Subcutaneous adipose tissue (tissue), 4 donors: ENCODE measurements around the gene SOX15. TPM values are rescaled to one million over a fixed set of nuclear protein-coding genes. Genes with fewer than 3 reads are reported as not detected.

Experiments used
- small RNA-seq: library from RNA; depleted of rRNA; stranded (forward); fragments of <200 nt; gene quantifications from one replicate; pipeline ENCODE3, GENCODE V24; 2016
- total RNA-seq, 4 donors: library from RNA; depleted of rRNA; stranded (reverse); fragments of >200 nt; gene quantifications; one replicate each; pipeline ENCODE4 v1.1.0, GENCODE V29; 2016
- TF ChIP-seq, protein P1 (sequence below): fragments of 450-650 bp; IDR thresholded peaks from one replicate; pipeline ENCODE4 v1.5.1; 2016; ENCODE audit warnings: low read depth, mild to moderate bottlenecking, control low read depth, antibody characterized with exemption, moderate library complexity

The SOX15 gene
- total RNA-seq, 4 donors from 2014 or later: 1.0 TPM; not detected in 3

- TF ChIP-seq, protein P1, sequence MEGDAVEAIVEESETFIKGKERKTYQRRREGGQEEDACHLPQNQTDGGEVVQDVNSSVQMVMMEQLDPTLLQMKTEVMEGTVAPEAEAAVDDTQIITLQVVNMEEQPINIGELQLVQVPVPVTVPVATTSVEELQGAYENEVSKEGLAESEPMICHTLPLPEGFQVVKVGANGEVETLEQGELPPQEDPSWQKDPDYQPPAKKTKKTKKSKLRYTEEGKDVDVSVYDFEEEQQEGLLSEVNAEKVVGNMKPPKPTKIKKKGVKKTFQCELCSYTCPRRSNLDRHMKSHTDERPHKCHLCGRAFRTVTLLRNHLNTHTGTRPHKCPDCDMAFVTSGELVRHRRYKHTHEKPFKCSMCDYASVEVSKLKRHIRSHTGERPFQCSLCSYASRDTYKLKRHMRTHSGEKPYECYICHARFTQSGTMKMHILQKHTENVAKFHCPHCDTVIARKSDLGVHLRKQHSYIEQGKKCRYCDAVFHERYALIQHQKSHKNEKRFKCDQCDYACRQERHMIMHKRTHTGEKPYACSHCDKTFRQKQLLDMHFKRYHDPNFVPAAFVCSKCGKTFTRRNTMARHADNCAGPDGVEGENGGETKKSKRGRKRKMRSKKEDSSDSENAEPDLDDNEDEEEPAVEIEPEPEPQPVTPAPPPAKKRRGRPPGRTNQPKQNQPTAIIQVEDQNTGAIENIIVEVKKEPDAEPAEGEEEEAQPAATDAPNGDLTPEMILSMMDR: no peak
These were observed 40.4 kb downstream of the SOX15 start for GRCh38 chr17:7549401-7550055.

GRCh38 chr17:7548585-7549400, 41.1 kb downstream of the SOX15 start, which contains the start of gene TNFSF12:
Gene TNFSF12 (plus strand): TSS chr17:7549058. CDS start chr17:7549154, 96 bp downstream.
- TF ChIP-seq, protein P1: no peak

- TF ChIP-seq, protein P1: no peak
These were observed 45.0 kb downstream of the SOX15 start for GRCh38 chr17:7544911-7545310.

DNA sequence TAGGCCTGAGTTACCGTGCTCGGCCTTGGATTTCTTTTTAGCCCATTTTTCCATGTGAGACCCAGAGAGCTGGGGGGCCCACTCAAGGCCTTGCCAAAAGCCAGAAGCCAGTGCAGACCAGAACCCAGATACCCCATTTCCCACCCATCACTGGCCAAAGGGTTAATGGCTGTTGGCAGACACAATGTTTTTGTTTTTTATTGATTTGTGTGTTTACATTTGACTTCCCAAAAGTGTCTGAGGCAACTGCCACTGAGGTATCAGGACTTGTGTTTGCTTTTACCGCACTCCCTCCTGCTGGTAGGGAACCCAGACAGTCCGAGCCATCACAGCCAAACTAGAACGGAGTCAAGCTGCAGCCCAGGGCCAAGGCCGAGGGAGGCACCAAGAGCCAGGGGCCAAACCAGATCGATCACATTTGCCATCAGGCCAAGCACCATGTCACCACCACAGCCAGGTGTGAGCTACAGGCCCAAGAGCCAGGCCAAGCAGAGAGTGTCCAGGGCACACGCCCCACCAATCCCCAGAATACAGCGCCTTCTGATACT, 48.7 kb downstream of the SOX15 start:
- TF ChIP-seq, protein P1: no peak

- TF ChIP-seq, protein P1: no peak
These were observed 50.9 kb downstream of the SOX15 start for GRCh38 chr17:7538891-7539545.

Small RNA genes within 50 kb of the gene (small RNA-seq; reads per million reads assigned to genes)
- gene CD68 (not detected), gene SNORA48 (not detected), gene SNORD10 (not detected)

Other genes starting within 250 kb of the SOX15 start
- 10 to 100 TPM in 1 of 4 donors, 1 to 10 TPM in 3; 4.9 to 13.8 (median 7.2) TPM for gene KCTD11, start 237.9 kb downstream of the SOX15 start, total RNA-seq
- not detected for gene TMEM95, start 234.9 kb downstream of the SOX15 start, total RNA-seq
- 1 to 10 TPM in 3 of 4 donors, under 1 TPM in 1; 0.51 to 1.9 (median 1.1) TPM for gene TNK1, start 209.0 kb downstream of the SOX15 start, total RNA-seq
- 10 to 100 TPM in 3 of 4 donors, 1 to 10 TPM in 1; 9.1 to 21.3 (median 16.2) TPM for gene PLSCR3, start 195.6 kb downstream of the SOX15 start, total RNA-seq
- gene TMEM256, start 186.0 kb downstream of the SOX15 start, total RNA-seq: 100 to 1,000 TPM in 2 of 4 donors, 10 to 100 TPM in 2; 76.7 to 134 (median 109) TPM
- gene NLGN2, start 182.2 kb downstream of the SOX15 start, total RNA-seq: 1 to 10 TPM; 3.1 to 6.8 (median 4.2) TPM
- gene SPEM1, start 169.8 kb downstream of the SOX15 start, total RNA-seq: not detected
- gene SPEM2, start 164.5 kb downstream of the SOX15 start, total RNA-seq: not detected
- gene SPEM3, start 161.2 kb downstream of the SOX15 start, total RNA-seq: not detected
- gene TMEM102, start 154.7 kb downstream of the SOX15 start, total RNA-seq: 1 to 10 TPM; 2.9 to 7.8 (median 5.9) TPM
- gene FGF11, start 150.6 kb downstream of the SOX15 start, total RNA-seq: 1 to 10 TPM in 2 of 4 donors, under 1 TPM in 1, not detected in 1; 0.88 to 1.3 (median 1.2) TPM
- gene CHRNB1, start 145.0 kb downstream of the SOX15 start, total RNA-seq: 10 to 100 TPM in 1 of 4 donors, 1 to 10 TPM in 3; 2.4 to 10.4 (median 9.8) TPM
- gene ZBTB4, start 110.5 kb downstream of the SOX15 start, total RNA-seq: 10 to 100 TPM; 34.2 to 58.0 (median 39.3) TPM
- not detected for gene SLC35G6, start 108.6 kb downstream of the SOX15 start, total RNA-seq
- gene POLR2A, start 105.7 kb downstream of the SOX15 start, total RNA-seq: 100 to 1,000 TPM in 1 of 4 donors, 10 to 100 TPM in 3; 31.1 to 123 (median 58.5) TPM
- gene TNFSF12, start 41.0 kb downstream of the SOX15 start, total RNA-seq: 10 to 100 TPM; 21.2 to 61.9 (median 58.7) TPM
- 10 to 100 TPM; 22.8 to 69.5 (median 53.1) TPM for gene TNFSF13, start 31.3 kb downstream of the SOX15 start, total RNA-seq
- gene SENP3, start 28.2 kb downstream of the SOX15 start, total RNA-seq: 10 to 100 TPM; 41.6 to 64.7 (median 56.8) TPM
- 100 to 1,000 TPM in 3 of 4 donors, 10 to 100 TPM in 1; 56.9 to 609 (median 149) TPM for gene CD68, start 10.5 kb downstream of the SOX15 start, total RNA-seq
- gene MPDU1, start 6.2 kb downstream of the SOX15 start, total RNA-seq: 10 to 100 TPM; 53.9 to 94.2 (median 77.7) TPM
- 10 to 100 TPM; 12.2 to 35.0 (median 25.1) TPM for gene FXR2, start 24.8 kb upstream of the SOX15 start, total RNA-seq
- gene SAT2, start 37.7 kb upstream of the SOX15 start, total RNA-seq: 100 to 1,000 TPM in 1 of 4 donors, 10 to 100 TPM in 3; 69.6 to 126 (median 85.0) TPM
- 1 to 10 TPM in 2 of 4 donors, under 1 TPM in 2; 0.44 to 2.1 (median 1.1) TPM for gene SHBG, start 40.0 kb upstream of the SOX15 start, total RNA-seq
- gene ATP1B2, start 60.8 kb upstream of the SOX15 start, total RNA-seq: under 1 TPM in 1 of 4 donors, not detected in 3; 0.38 TPM
- 10 to 100 TPM; 13.8 to 21.7 (median 16.4) TPM for gene TP53, start 97.4 kb upstream of the SOX15 start, total RNA-seq
- gene WRAP53, start 98.4 kb upstream of the SOX15 start, total RNA-seq: 1 to 10 TPM; 1.1 to 3.3 (median 2.1) TPM
- under 1 TPM; 0.22 to 0.82 (median 0.55) TPM for gene EFNB3, start 115.1 kb upstream of the SOX15 start, total RNA-seq
- under 1 TPM; under 0.01 to 0.22 (median 0.18) TPM for gene DNAH2, start 127.7 kb upstream of the SOX15 start, total RNA-seq
- gene KDM6B, start 244.1 kb upstream of the SOX15 start, total RNA-seq: 10 to 100 TPM in 1 of 4 donors, 1 to 10 TPM in 3; 5.6 to 10.4 (median 6.6) TPM